Pancreas (tissue), 10 donors: ENCODE data around the gene ACVR1B. TPM values are rescaled to one million over a fixed set of nuclear protein-coding genes. Genes with fewer than 3 reads are reported as not detected.
A peak's percentile ranks its signal among the peaks of the same experiment; 100 is the strongest.

ENCODE experiments used
- ATAC-seq, 4 donors: fragments of 200-7000 bp; cut with Tn5 transposase; one replicate each; pipeline versions ENCODE4 v1.8.0 to v1.9.1; 2020; ENCODE audit warnings: mild to moderate bottlenecking in 4 of 4, moderate library complexity in 4 of 4
- DNase-seq, 6 donors: peaks; one replicate each; pipeline ENCODE4 v3.0.0-alpha.2; 2020
- FAIRE-seq: peaks from 2 replicates; lab custom pipeline; 2012; peaks lifted over from hg19 to GRCh38; lab: Jason Lieb, UNC
- H3K27ac ChIP-seq, 4 donors: fragments of 200-600 bp; sonication (generic); 1 replicate in 3 of 4; 2 replicates in 1 of 4; pipeline versions ENCODE4 v1.5.0 to v1.8.0; 2020
- H3K27me3 ChIP-seq, 4 donors: fragments of 200-600 bp; one replicate each; pipeline ENCODE4 v1.8.0; 2021
- H3K36me3 ChIP-seq, 3 donors: fragments of 200-600 bp; sonication (generic) in 1 of 3; one replicate each; pipeline versions ENCODE4 v1.5.0 to v1.8.0; 2020 to 2021
- H3K4me1 ChIP-seq, 3 donors: fragments of 200-600 bp; one replicate each; pipeline ENCODE4 v1.8.0; 2021
- H3K4me3 ChIP-seq, 4 donors: fragments of 200-600 bp; sonication (generic) in 2 of 4; one replicate each; pipeline versions ENCODE4 v1.5.0 to v1.8.0; 2020 to 2021
- H3K9me3 ChIP-seq, 4 donors: fragments of 200-600 bp; one replicate each; pipeline ENCODE4 v1.8.0; 2021
- CTCF ChIP-seq, 4 donors: fragments of 200-600 bp; sonication (generic) in 3 of 4; IDR thresholded peaks; one replicate each; pipeline versions ENCODE4 v1.5.0 to v1.8.0; 2021; ENCODE audit warnings: antibody characterized with exemption in 4 of 4
- WGBS, 2 donors: extraction: QIAGEN DNeasy Blood & Tissue Kit; methylation state at CpG; one replicate each; pipeline ENCODE4 v1.1.7; 2013; 5-methylcytosine and 5-hydroxymethylcytosine counted together
- intact Hi-C, 3 donors: fragments of 100-400 bp; cut with DNase I; formaldehyde crosslinking; loops; one replicate each; pipeline versions ENCODE4 v1.11.1 to v1.14.2; 2022
- polyA plus RNA-seq, 2 donors: library from polyadenylated mRNA; stranded (reverse); fragments of 200-250 nt; gene quantifications; one replicate each; pipeline ENCODE4 v1.2.3, GENCODE V29; 2013
- total RNA-seq, 6 donors: library from RNA; stranded (reverse); fragmentation: NEBNext Ultra II Directional in 4 of 6; extraction: Animal tissue kit (Norgen Biotek cat#: 25700) in 4 of 6; gene quantifications; one replicate each; pipeline versions ENCODE4 v1.2.1 to v1.2.4, GENCODE V29; 2021 to 2023
- donor health status: healthy with polysubstance abuse.
- donor health status: DM: no; HTN: no; CAD: no; lungs with moderate emphysema.
- donor health status: DM: no; HTN: no; CAD: no.
- donor health status: control.
- donor health status: control.
- donor health status: Bipolar disorder and iron deficiency.
- donor health status: DM: yes; HTN: yes; CAD: no.
- donor health status: DM: no; HTN: no; CAD: no.
- donor health status: DM: no; HTN: no; CAD: no.
- donor health status: DM: yes; HTN: yes; CAD: no.

The ACVR1B gene
- total and polyA plus RNA-seq, 8 donors: 16.0 to 31.4 (median 26.2) TPM

- Histone ChIP-seq H3K27ac (no peak overlapping the region), H3K4me3 (no peak overlapping the region), H3K36me3 (peaks cover 0 to 54% (median 0%) of the 10 kb centered on the region in 3 donors), H3K27me3 (no peaks in the 10 kb centered on the region), H3K4me1 (no peaks in the 10 kb centered on the region), H3K9me3 (no peaks in the 10 kb centered on the region)
- DNase-seq (no peak), ATAC-seq (no peak), FAIRE-seq (no peak)
- intact Hi-C loops: loop anchor here in 1 of 3 donors (5.0 kb wide), 1 partner anchor 68 kb away; no protein-coding TSS in a partner anchor
- WGBS, 2 donors: 76 to 91% methylated on average over 4 of the region's 4 CpGs
- TF ChIP-seq CTCF (IDR thresholded peaks at IDR 0.05): no peak
Measured at GRCh38 chr12:51994959-51995358, 43.5 kb downstream of the ACVR1B start.

DNA sequence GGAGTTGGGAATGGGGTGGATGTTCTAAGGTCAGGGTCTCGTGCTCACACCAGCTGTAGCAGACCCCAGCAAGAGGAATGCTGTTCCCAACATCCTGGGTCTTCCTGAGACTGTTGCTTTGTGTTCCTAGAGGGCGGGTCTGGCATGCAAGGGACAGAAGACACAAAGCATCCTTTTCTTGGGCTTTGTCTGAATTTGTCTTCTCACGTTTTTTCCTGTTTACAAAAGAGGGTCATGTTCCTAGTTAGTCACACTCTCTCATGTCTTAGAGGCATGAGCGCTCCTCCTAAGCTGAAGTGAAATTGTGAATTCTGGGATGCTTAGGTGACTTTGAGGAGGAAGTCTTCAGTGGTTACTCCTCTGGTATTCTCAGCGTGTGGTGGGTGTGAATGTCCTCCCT, 45.6 kb downstream of the ACVR1B start:
- Histone ChIP-seq H3K9me3 (no peaks in the 10 kb centered on the region), H3K36me3 (peaks cover 0 to 40% (median 0%) of the 10 kb centered on the region in 3 donors), H3K27me3 (no peaks in the 10 kb centered on the region), H3K27ac (no peak overlapping the region), H3K4me1 (no peaks in the 10 kb centered on the region), H3K4me3 (no peak overlapping the region)
- no peak for TF ChIP-seq CTCF (IDR thresholded peaks at IDR 0.05)
- no peak for FAIRE-seq
- peak in 1 of 6 donors; percentile 8 for DNase-seq
- intact Hi-C loops: no loop called here
- no peak for ATAC-seq
- WGBS, 2 donors: 85 to 89% methylated on average over 5 of the region's 5 CpGs

DNA sequence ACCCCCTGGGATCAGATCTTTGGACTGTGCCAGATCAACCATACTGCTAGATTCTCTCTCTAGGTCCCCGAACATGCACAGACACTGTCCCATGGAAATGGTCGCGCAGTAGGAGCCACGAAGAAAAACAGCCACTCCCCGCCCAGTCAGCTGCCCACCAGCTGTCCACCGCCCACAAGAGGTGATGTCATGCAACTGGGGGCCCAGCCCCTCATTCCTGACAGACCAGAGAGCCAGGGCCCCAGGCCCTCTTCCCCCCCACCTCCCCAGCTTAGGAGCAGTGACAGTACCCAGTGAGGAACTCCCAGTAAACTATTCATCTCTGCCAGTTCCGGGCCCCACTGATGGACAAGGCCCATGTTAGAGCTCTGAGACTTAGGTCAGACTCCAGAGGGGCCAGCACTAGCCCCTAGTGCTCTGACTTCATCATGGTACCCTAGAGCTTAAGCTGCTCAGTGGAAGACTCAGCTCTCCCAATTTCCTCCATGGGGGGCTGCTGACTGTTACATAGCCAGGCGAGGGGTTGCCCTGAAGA, 51.6 kb downstream of the ACVR1B start:
- no peak for TF ChIP-seq CTCF (IDR thresholded peaks at IDR 0.05)
- H3K36me3 ChIP-seq: peaks cover 0 to 3% (median 0%) of the 10 kb centered on the region in 3 donors
- ATAC-seq (no peak), DNase-seq (peak in 1 of 6 donors; percentile 52), FAIRE-seq (no peak)
- no peak overlapping the region for H3K27ac ChIP-seq
- intact Hi-C loops: no loop called here
- WGBS, 2 donors: 78 to 86% methylated on average over 8 of the region's 8 CpGs
- H3K4me3 ChIP-seq: no peak overlapping the region
- H3K27me3 ChIP-seq: no peaks in the 10 kb centered on the region
- no peaks in the 10 kb centered on the region for H3K9me3 ChIP-seq
- H3K4me1 ChIP-seq: peaks cover 0 to 3% (median 0%) of the 10 kb centered on the region in 3 donors

DNA sequence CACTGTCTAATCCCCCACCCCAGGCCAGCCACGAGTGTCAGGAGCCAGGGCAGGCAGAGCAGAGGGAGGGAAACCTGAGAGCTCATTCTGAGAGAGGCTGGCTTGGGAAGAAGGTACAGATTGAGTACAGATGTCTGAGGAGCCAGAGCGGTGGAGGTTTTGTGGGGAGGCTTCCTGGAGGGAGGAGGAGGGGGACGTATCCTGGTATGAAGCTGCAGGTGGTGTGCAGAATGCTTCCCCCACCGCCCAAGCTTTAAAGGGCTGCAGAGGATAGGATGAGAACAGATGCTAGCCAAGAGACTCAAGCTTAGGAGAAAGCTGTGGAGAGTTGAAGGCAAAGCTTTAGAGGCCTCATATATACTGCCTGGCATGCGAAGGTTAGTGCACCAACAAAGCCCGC, 52.1 kb downstream of the ACVR1B start:
- 63 to 70% methylated on average over 6 of the region's 6 CpGs for WGBS, 2 donors
- DNase-seq: peak in 1 of 6 donors; percentile 31
- no peak overlapping the region for H3K4me3 ChIP-seq
- no peak for TF ChIP-seq CTCF (IDR thresholded peaks at IDR 0.05)
- H3K4me1 ChIP-seq: peaks cover 0 to 3% (median 0%) of the 10 kb centered on the region in 3 donors
- intact Hi-C loops: no loop called here
- no peak for ATAC-seq
- no peak overlapping the region for H3K27ac ChIP-seq
- H3K36me3 ChIP-seq: no peaks in the 10 kb centered on the region
- FAIRE-seq: no peak
- H3K9me3 ChIP-seq: no peaks in the 10 kb centered on the region
- H3K27me3 ChIP-seq: no peaks in the 10 kb centered on the region

DNA sequence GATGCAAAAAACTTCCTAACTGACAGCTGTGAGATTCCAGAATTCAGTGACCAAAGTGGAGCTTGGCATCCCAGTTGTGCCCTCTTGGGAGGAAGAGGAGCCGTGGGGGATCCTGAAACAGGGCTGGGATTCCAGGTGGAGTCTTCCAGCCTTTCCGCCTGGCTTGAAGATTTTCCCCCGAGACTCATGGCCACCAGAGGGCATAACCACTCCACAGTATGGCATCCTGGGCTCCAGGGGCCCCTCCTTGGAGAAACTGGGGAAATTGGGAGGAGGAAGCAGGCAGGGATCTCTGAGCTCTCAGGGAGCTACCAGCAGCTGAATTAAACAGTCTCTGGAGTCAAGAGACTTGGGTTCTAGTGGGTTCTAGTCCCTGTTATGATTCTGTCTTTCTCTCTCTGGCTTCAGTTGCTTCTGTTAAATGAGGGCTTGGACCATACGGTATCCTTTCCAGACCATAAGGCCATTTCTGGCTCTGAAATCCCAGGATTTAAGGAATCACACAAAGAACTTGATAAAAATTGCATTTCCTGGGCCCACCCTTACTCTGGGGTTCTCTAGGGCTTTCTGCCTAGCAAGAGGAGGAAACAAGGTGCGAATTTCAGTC, 52.6 kb downstream of the ACVR1B start:
- Histone ChIP-seq H3K4me1 (peaks cover 0 to 3% (median 0%) of the 10 kb centered on the region in 3 donors), H3K36me3 (no peaks in the 10 kb centered on the region), H3K9me3 (no peaks in the 10 kb centered on the region), H3K4me3 (no peak overlapping the region), H3K27me3 (no peaks in the 10 kb centered on the region), H3K27ac (peak overlapping the region in 1 of 4 donors; percentile 12)
- FAIRE-seq: no peak
- peak; percentile 37 to 59 (median 52) for TF ChIP-seq CTCF (IDR thresholded peaks at IDR 0.05)
- 41 to 46% methylated on average over 5 of the region's 5 CpGs for WGBS, 2 donors
- peak in 4 of 6 donors; percentile 51 to 75 (median 64) for DNase-seq
- intact Hi-C loops: no loop called here
- ATAC-seq: peak; percentile 29 to 76 (median 66)
